NCI-H526 treated with DMSO at 0.1 percent for 48 hours (cell line): ENCODE data around the gene ATAT1.

Experiments used
- DNase-seq: peaks from one replicate; lab custom pipeline; 2025; lab: John Stamatoyannopoulos, UW

Gene ATAT1

GRCh38 chr6:30626484-30627366 lies at the start of gene ATAT1:
Gene ATAT1 (plus strand): TSS chr6:30626874.
- peak; percentile 29 for DNase-seq

- no peak for DNase-seq
Observed at GRCh38 chr6:30578051-30578450, 48.6 kb upstream of the ATAT1 start.

DNA sequence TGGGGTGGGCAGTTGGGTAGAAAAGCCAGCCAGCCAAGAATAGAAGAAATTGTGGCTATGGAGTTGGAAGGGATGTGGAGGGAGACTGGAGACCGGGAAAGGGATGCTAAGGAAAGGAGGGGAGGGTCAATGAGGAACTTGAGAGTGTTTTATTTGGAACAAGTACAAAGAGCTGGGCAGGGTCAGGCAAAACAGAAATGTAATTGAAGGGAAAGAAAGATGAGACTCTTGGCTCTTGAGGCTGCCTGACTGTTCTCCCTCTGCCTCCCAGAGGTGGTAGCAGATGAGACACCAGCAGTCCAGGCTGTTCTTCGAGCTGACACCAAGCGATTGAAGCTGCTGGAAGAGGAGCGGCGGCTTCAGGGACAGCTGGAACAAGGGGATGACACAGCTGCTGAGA lies 42.8 kb upstream of the ATAT1 start:
- no peak for DNase-seq

GRCh38 chr6:30589754-30590358 lies 36.8 kb upstream of the ATAT1 start:
- DNase-seq, result no peak

DNA sequence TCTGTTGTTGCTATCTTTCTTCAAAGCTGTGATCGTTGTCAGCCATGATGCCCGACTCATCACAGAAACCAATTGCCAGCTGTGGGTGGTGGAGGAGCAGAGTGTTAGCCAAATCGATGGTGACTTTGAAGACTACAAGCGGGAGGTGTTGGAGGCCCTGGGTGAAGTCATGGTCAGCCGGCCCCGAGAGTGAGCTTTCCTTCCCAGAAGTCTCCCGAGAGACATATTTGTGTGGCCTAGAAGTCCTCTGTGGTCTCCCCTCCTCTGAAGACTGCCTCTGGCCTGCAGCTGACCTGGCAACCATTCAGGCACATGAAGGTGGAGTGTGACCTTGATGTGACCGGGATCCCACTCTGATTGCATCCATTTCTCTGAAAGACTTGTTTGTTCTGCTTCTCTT lies 36.2 kb upstream of the ATAT1 start:
- no peak for DNase-seq

DNA sequence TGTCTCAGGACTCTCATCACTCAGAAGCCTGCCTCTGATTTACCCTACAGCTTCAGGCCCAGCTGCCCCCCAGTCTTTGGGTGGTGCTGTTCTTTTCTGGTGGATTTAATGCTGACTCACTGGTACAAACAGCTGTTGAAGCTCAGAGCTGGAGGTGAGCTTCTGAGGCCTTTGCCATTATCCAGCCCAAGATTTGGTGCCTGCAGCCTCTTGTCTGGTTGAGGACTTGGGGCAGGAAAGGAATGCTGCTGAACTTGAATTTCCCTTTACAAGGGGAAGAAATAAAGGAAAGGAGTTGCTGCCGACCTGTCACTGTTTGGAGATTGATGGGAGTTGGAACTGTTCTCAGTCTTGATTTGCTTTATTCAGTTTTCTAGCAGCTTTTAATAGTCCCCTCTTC lies 35.7 kb upstream of the ATAT1 start:
- DNase-seq, result no peak

- no peak for DNase-seq
Observed at GRCh38 chr6:30592287-30592686, 34.4 kb upstream of the ATAT1 start.

DNA sequence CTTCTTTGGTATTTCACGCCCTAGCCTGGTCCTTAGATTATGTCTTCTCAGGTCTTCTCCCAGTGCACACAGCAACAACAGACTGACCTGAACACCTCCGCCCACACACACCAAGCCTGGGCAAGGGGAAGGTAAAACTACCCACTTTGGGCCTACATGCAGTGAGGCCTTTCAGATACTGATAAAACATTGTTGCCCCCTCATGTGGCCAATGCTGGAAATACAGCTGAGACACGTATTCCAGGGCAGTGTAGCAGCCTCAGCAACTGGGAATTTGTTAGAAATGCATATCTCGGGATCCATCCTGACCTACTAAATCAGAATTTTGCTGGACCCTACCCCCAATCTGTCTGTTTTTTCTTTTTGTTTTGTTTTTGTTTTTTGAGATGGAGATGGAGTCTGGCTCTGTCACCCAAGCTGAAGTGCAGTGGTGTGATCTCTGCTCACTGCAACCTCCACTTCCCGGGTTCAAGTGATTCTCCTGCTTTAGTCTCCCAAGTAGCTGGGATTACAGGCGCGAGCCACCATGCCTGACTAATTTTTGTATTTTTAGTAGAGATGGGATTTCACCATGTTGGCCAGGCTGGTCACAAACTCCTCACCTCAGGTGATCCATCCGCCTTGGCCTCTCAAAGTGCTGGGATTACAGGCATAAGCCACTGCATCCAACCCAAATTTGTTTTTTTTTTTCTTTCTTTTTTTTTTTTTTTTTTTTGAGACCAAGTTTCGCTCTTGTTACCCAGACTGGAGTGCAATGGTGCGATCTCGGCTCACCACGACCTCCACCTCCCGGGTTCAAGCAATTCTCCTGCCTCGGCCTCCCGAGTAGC lies 29.1 kb upstream of the ATAT1 start:
- peak; percentile 14 for DNase-seq

DNA sequence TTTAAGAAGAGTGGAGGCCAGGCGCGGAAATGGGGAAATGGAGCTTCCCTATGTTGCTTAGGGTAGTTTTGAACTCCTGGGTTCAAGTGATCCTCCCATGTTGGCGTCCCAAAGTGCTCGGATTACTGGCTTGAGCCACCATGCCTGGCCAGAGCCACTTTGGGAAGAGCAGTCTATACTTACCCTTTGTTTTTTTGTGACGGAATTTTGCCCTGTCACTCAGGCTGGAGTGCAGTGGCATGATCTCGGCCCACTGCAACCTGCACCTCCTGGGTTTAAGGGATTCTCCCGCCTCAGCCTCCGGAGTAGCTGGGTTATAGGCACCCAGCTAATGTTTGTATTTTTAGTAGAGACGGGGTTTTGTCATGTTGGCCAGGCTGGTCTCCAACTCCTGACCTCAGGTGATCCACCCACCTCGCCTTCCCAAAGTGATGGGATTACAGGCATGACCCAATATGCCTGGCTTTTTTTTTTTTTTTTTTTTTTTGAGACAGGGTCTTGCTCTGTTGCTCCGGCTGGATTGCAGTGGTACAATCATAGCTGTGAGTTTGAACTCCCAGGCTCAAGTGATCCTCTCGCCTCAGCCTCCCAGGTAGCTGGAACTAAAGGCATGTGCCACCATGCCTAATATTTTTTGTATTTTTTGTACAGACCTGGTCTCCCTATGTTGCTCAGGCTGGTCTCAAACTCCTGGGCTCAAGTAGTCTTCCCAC lies 27.6 kb upstream of the ATAT1 start:
- DNase-seq, result no peak

DNA sequence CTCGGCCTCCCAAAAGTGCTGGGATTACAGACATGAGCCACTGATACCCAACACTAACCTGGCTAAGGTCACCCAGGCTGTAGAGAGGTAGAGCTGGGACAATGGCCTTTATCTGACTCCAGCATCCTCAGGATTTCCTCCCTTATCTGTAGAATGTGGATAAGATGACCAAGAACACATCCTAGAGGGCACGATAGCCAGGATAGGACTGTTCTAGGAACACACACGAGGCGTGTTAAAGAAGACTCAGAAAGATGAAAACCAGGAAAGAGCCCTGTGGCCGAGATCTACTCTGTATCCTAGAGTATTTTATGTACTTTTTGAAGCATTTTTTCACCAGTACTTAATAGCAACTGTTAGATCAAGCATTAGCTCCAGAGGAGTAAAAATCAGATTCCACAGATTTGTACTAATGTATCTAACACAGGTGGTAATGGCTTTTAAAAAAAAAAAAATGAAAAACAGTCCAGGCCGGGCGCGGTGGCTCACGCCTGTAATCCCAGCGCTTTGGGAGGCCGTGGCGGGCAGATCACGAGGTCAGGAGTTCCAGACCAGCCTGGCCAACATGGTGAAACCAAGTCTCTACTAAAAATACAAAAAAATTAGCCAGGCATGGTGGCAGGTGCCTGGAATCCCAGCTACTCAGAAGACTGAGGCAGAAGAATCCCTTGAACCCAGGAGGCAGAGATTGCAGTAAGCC lies 26.9 kb upstream of the ATAT1 start:
- DNase-seq, result no peak

DNA sequence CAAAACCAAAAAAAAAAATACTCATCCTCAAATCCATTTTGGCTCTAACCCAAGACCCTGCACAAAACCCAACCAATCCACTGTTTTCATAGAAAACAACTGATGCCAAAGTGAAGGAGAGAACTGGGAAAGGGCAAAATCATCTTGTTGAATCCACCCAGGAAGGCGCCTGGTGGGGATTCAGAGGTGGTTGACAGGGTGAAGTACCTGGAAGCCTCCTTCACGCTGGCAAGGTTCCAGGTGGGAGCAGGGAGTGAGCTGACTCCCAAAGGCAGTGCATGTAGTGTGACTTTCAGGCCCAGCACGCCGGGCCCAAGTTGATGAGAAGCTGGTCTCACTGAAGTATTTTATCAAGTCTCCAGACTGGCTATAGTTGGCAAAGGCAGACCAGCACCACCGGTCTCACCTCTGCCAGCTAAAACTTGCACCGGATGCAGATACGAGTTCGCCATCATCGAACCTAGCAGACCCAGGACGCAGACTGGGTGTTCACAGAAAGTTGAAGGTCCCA lies 26.2 kb upstream of the ATAT1 start:
- DNase-seq, result no peak

DNA sequence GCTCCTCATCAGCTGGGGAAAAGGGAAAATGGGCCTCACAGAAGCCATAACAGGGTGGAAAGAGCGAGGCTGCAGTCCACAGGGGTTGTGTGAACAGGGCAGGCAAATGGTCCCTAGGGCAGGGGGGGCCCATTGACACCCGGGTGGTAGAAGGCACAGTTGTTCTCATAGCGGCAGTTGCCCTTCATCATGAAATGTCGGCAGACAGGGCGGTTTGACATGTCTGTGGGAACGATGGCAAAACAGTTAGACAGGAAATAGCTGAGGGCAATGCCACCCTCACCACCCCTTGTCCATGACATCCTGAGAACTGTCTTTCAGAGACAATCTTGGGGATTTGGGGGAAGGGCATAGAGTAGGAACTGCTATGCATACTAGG lies 25.2 kb upstream of the ATAT1 start:
- DNase-seq, result no peak

DNA sequence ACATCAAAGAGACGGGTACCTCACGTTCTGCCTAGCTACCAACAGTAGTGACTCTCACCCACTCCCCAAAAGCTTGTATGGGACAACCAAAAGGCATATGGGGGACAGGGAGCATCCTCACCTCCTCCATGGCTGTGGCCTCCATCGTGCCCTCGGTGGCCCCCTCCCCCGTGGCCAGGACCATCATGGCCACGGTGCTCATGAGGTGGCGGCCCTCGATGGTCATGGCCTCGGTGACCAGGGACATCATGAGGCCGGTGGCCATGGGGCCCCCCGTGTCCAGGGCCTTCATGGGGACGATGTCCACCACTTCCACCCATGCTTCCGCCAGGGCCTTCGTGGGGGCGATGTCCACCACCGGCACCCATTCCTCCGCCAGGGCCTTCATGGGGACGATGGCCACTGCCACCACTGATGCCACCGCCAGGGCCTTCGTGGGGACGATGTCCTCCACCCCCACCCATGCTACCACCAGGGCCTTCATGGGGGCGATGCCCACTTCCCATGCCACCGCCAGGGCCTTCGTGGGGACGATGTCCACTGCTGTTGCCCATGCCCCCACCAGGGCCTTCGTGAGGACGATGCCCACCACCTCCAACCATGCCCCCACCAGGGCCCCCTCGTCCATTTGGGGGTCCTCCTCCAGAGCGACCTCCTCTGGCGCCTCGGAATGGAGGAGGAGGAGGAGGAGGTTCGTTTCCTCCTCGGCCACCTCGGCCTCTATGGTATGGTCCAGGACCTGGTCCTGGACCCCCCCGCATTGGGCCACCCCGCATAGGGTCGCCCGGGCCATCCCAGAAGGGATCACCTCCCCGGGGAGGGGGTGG lies 24.6 kb upstream of the ATAT1 start:
- no peak for DNase-seq

- no peak for DNase-seq
Observed at GRCh38 chr6:30603961-30604360, 22.7 kb upstream of the ATAT1 start.

DNA sequence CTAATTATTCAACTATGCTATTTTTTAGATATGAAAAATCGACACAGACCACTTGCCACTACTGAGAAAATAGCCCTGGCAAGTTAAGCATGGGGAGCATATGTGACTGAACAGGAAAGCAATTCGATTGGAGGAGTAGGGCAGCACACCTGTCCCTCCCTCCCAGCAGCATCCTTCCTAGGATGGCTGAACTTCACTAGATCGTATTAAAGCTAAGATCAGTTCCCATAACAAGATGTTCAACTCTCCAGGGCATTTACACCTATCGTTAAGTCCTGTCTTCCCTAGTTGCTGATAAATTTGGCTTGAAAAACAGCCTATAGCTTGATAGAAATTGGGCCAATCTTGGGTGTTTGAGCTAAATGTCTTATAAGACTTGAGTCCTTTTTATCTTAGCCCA lies 16.6 kb upstream of the ATAT1 start:
- DNase-seq, result no peak

DNA sequence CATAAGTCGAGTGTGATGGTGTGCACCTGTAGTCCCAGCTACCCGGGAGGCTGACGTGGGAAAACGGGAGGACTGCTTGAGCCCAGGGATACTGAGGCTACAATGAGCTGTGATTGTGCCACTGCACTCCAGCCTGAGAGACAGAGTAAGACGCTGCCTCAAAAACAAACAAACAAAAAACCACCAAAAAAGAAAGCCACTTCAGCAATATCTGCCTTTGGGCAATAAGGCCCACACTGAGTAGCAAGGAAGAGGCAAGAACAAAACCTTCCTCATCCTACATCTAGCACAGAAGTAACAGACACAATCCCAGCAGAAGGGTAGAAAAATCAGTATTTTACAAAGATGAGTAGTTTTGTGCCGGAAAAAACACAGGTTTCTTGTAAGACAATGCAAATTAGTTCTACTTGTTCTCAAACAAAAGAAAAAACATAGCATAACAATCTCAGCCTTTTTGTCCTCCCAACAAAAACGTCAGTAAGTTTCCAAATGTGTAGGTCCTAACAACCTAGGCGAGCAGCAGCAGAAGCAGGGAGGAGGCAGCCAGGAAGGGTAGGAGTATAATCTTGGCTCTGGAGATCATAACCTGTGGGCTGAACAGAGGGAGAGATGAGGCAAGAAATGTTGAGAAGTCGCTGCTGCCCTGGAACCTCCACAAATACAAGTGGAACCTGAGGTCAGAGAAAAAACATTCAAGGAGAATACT lies 15.4 kb upstream of the ATAT1 start:
- no peak for DNase-seq

DNA sequence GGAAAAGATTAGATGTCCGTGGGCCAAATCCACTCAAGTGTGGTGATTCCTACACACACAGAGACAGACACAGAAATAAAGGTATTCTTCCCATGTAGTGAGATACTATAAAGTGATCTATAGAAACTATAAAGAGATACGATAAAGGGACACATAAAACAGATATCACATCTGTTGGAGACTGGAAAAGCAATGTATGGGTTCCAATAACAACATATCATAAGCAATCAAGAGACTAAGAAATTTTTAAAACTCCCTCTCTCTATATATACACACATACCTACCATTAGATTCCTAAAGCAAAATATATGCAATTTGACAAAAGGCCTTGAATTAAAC lies 14.8 kb upstream of the ATAT1 start:
- DNase-seq, result no peak

DNA sequence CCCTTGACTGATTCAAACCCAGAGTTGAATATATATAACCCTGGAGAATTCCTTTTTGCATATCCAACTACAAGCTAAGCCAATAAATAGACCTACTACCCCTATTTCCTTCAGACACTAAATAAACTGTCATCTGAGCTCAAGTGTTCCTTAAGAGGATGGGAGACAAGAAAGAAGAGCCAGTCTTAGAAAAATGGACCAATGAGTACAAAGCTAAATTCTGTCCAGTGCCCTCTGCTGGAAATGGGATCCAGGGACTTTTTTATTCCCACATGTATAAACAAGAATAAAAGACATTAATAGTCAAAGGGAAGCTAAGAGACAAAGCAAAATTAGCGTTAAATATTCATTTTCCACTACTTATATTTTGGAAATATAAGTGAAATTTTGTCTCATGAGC lies 14.5 kb upstream of the ATAT1 start:
- DNase-seq, result no peak

GRCh38 chr6:30612687-30613248 lies 13.9 kb upstream of the ATAT1 start:
- DNase-seq, result no peak
